GM12878 (cell line): ENCODE measurements around the gene FAM227A. TPM values are rescaled to one million over a fixed set of nuclear protein-coding genes. Genes with fewer than 3 reads are reported as not detected.

ENCODE experiments used
- DPF2 ChIP-seq: fragments of 450-650 bp; IDR thresholded peaks from 2 replicates; pipeline ENCODE4 v1.6.1; 2017; ENCODE audit warnings: mild to moderate bottlenecking
- ESRRA ChIP-seq: IDR thresholded peaks from 2 replicates; pipeline ENCODE4 v1.6.1; 2012; ENCODE audit warnings: mild to moderate bottlenecking, low read length, improper control_type of control experiment
- HDAC2 ChIP-seq: fragments of 200-600 bp; sonication (generic); IDR thresholded peaks from 2 replicates; pipeline ENCODE4 v1.6.1; 2017
- HDGF ChIP-seq: fragments of 450-650 bp; IDR thresholded peaks from 2 replicates; pipeline ENCODE4 v1.6.1; 2016; ENCODE audit warnings: antibody characterized with exemption
- JUNB ChIP-seq: IDR thresholded peaks from 2 replicates; pipeline ENCODE4 v1.6.1; 2016; ENCODE audit warnings: antibody characterized with exemption, mild to moderate bottlenecking
- JUND ChIP-seq: IDR thresholded peaks from 2 replicates; pipeline ENCODE4 v1.6.1; 2012; ENCODE audit warnings: low read depth, mild to moderate bottlenecking, low read length, improper control_type of control experiment, moderate library complexity
- KDM1A ChIP-seq: fragments of 200-600 bp; sonication (generic); IDR thresholded peaks from 2 replicates; pipeline ENCODE4 v1.6.1; 2016; ENCODE audit warnings: borderline replicate concordance
- LARP7 ChIP-seq: fragments of 450-650 bp; IDR thresholded peaks from 2 replicates; pipeline ENCODE4 v1.6.1; 2017; ENCODE audit warnings: mild to moderate bottlenecking
- NFIC ChIP-seq: IDR thresholded peaks from 2 replicates; pipeline ENCODE4 v1.6.1; 2012; ENCODE audit warnings: low read depth, mild to moderate bottlenecking, inconsistent platforms, low read length, moderate library complexity
- SIN3A ChIP-seq: IDR thresholded peaks from 2 replicates; pipeline ENCODE4 v1.6.1; 2012; ENCODE audit warnings: low read depth, low read length, improper control_type of control experiment
- SMAD1 ChIP-seq: fragments of 450-650 bp; IDR thresholded peaks from 2 replicates; pipeline ENCODE4 v1.6.1; 2018; ENCODE audit warnings: mild to moderate bottlenecking, low read depth; ENCODE audit not compliant: partially characterized antibody
- SREBF2 ChIP-seq: IDR thresholded peaks from 2 replicates; pipeline ENCODE4 v1.6.1; 2012; ENCODE audit warnings: mild to moderate bottlenecking, low read length
- TBL1XR1 ChIP-seq: IDR thresholded peaks from 2 replicates; pipeline ENCODE4 v1.6.1; 2012; ENCODE audit warnings: low read depth, low read length, improper control_type of control experiment
- TCF7 ChIP-seq: IDR thresholded peaks from 2 replicates; pipeline ENCODE4 v1.6.1; 2014; ENCODE audit warnings: antibody characterized with exemption, borderline replicate concordance
- ZSCAN29 ChIP-seq: fragments of 450-650 bp; IDR thresholded peaks from 2 replicates; pipeline ENCODE4 v1.6.1; 2017; ENCODE audit warnings: mild to moderate bottlenecking, moderate library complexity
- polyA plus RNA-seq, 11 experiments: library from polyadenylated mRNA; depleted of rRNA in 4 of 11; unstranded in 6 of 11; stranded (reverse) in 5 of 11; fragments of >200 nt; fragmentation: Nextera tagmentation in 4 of 11; fragmentation: Illumina TruSeq in 1 of 11; extraction: Ambion mirVana in 4 of 11; extraction: Trizol in 1 of 11; gene quantifications; 1 replicate in 1 of 11; 2 replicates in 10 of 11; pipeline versions ENCODE4 v1.2.1 to v1.2.3, GENCODE V29; 2011 to 2016; ENCODE audit warnings: inconsistent platforms in 2 of 11, missing spikeins in 2 of 11, low read depth in 1 of 11
- total RNA-seq, 4 experiments: library from RNA; depleted of rRNA in 3 of 4; stranded (reverse); fragments of >200 nt in 3 of 4; fragmentation: Illumina TruSeq in 1 of 4; extraction: Trizol in 1 of 4; gene quantifications; 2 replicates each; pipeline versions ENCODE4 v1.2.1 to v1.2.3, GENCODE V29; 2013 to 2021
- TF ChIP-seq, protein P1 (sequence below): fragments of 450-650 bp; IDR thresholded peaks from 2 replicates; pipeline ENCODE4 v1.6.1; 2017; ENCODE audit warnings: antibody characterized with exemption, mild to moderate bottlenecking, moderate library complexity
- TF ChIP-seq, protein P2 (sequence below): IDR thresholded peaks from 2 replicates; pipeline ENCODE4 v1.6.1; 2011; ENCODE audit warnings: low read depth, mild to moderate bottlenecking, low read length, moderate library complexity, borderline replicate concordance; ENCODE audit errors: extremely low read depth
- TF ChIP-seq, protein P3 (sequence below): IDR thresholded peaks from 2 replicates; pipeline ENCODE4 v1.6.1; 2012; ENCODE audit warnings: mild to moderate bottlenecking, low read depth, low read length
- TF ChIP-seq, protein P4 (sequence below): IDR thresholded peaks from 2 replicates; pipeline ENCODE4 v1.6.1; 2012; ENCODE audit warnings: low read depth, low read length, improper control_type of control experiment
- TF ChIP-seq, protein P5 (sequence below): fragments of 450-650 bp; IDR thresholded peaks from 2 replicates; pipeline ENCODE4 v1.6.1; 2018; ENCODE audit warnings: borderline replicate concordance, mild to moderate bottlenecking; ENCODE audit not compliant: partially characterized antibody

Gene FAM227A
- total and polyA plus RNA-seq, 10 of the 15 experiments (the other 5 are each of a cell fraction or from before 2014, with no cell fraction given): 0.02 to 0.59 (median 0.25) TPM

DNA sequence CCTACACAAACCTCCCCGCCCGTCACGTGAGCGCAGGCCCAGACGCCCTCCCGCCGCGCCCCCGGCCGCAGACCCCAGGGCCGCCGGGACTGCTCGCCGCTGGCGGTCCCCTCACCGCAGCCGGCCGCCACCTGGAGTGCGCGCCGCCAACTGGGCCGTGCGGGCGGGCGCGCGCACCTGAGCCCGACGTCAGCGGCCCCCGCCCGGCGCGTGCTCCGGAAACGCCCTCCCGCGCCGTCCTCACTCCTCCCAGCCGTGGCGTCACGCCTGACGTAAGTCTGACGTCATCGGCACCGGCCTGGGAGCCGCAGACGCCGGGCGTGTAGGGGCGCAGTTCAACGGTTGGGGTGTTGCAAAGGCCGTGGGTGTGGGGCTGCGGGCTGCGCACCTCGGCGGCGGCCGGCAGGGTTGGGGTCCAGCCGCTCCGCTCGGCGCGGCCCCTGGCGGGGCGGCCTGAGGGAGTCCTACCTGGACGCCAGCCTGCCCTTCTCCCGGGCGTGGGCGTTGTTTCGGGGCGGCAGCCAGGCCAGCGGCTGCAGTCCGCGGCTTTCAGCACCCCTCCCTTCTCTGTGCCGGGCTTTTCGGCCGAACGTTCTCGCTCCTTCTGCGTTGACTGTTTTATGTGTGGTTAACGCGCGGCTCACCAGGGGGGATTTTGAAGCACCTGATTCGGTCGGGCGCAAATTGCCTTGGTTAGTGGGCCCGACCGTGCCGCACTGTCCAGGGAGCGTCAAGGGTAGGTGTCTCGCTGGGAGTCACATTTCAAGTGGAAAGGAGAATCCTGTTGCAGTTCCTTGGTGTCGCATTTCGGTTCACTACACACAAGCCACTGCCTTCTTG lies 44.8 kb upstream of the FAM227A start, which contains the start of gene JOSD1 (continued):
- TF ChIP-seq ZSCAN29 (no peak), ESRRA (no peak; the same call in 1 of the 2 replicates), JUND (peak; percentile 95), DPF2 (peak; percentile 98), TCF7 (no peak), SREBF2 (no peak), HDGF (no peak), JUNB (no peak), SIN3A (no peak), KDM1A (no peak), HDAC2 (no peak), LARP7 (peak; percentile 95), NFIC (no peak), TBL1XR1 (peak; percentile 70), SMAD1 (no peak)
- TF ChIP-seq, protein P1, sequence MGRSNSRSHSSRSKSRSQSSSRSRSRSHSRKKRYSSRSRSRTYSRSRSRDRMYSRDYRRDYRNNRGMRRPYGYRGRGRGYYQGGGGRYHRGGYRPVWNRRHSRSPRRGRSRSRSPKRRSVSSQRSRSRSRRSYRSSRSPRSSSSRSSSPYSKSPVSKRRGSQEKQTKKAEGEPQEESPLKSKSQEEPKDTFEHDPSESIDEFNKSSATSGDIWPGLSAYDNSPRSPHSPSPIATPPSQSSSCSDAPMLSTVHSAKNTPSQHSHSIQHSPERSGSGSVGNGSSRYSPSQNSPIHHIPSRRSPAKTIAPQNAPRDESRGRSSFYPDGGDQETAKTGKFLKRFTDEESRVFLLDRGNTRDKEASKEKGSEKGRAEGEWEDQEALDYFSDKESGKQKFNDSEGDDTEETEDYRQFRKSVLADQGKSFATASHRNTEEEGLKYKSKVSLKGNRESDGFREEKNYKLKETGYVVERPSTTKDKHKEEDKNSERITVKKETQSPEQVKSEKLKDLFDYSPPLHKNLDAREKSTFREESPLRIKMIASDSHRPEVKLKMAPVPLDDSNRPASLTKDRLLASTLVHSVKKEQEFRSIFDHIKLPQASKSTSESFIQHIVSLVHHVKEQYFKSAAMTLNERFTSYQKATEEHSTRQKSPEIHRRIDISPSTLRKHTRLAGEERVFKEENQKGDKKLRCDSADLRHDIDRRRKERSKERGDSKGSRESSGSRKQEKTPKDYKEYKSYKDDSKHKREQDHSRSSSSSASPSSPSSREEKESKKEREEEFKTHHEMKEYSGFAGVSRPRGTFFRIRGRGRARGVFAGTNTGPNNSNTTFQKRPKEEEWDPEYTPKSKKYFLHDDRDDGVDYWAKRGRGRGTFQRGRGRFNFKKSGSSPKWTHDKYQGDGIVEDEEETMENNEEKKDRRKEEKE: 0 out of 2 replicates have a peak, but pooled peaks have one; percentile 31
- TF ChIP-seq, protein P2, sequence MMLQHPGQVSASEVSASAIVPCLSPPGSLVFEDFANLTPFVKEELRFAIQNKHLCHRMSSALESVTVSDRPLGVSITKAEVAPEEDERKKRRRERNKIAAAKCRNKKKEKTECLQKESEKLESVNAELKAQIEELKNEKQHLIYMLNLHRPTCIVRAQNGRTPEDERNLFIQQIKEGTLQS: no peak
- TF ChIP-seq, protein P3, sequence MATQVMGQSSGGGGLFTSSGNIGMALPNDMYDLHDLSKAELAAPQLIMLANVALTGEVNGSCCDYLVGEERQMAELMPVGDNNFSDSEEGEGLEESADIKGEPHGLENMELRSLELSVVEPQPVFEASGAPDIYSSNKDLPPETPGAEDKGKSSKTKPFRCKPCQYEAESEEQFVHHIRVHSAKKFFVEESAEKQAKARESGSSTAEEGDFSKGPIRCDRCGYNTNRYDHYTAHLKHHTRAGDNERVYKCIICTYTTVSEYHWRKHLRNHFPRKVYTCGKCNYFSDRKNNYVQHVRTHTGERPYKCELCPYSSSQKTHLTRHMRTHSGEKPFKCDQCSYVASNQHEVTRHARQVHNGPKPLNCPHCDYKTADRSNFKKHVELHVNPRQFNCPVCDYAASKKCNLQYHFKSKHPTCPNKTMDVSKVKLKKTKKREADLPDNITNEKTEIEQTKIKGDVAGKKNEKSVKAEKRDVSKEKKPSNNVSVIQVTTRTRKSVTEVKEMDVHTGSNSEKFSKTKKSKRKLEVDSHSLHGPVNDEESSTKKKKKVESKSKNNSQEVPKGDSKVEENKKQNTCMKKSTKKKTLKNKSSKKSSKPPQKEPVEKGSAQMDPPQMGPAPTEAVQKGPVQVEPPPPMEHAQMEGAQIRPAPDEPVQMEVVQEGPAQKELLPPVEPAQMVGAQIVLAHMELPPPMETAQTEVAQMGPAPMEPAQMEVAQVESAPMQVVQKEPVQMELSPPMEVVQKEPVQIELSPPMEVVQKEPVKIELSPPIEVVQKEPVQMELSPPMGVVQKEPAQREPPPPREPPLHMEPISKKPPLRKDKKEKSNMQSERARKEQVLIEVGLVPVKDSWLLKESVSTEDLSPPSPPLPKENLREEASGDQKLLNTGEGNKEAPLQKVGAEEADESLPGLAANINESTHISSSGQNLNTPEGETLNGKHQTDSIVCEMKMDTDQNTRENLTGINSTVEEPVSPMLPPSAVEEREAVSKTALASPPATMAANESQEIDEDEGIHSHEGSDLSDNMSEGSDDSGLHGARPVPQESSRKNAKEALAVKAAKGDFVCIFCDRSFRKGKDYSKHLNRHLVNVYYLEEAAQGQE: no peak
- TF ChIP-seq, protein P4, sequence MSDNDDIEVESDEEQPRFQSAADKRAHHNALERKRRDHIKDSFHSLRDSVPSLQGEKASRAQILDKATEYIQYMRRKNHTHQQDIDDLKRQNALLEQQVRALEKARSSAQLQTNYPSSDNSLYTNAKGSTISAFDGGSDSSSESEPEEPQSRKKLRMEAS: peak; percentile 30; the same call in 1 of the 2 replicates
- TF ChIP-seq, protein P5, sequence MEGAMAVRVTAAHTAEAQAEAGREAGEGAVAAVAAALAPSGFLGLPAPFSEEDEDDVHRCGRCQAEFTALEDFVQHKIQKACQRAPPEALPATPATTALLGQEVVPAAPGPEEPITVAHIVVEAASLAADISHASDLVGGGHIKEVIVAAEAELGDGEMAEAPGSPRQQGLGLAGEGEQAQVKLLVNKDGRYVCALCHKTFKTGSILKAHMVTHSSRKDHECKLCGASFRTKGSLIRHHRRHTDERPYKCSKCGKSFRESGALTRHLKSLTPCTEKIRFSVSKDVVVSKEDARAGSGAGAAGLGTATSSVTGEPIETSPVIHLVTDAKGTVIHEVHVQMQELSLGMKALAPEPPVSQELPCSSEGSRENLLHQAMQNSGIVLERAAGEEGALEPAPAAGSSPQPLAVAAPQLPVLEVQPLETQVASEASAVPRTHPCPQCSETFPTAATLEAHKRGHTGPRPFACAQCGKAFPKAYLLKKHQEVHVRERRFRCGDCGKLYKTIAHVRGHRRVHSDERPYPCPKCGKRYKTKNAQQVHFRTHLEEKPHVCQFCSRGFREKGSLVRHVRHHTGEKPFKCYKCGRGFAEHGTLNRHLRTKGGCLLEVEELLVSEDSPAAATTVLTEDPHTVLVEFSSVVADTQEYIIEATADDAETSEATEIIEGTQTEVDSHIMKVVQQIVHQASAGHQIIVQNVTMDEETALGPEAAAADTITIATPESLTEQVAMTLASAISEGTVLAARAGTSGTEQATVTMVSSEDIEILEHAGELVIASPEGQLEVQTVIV: peak; percentile 20
